ENCODE data around the gene NRG2. TPM values are rescaled to one million over a fixed set of nuclear protein-coding genes. Genes with fewer than 3 reads are reported as not detected.
A peak's percentile ranks its signal among the peaks of the same experiment; 100 is the strongest.

NRG2 gene
- total and polyA plus RNA-seq, 9 donors = 2.6 to 32.6 (median 19.3) TPM

- Histone ChIP-seq H3K4me1 (ENCODE audit: insufficient read depth) (peaks cover 5% of the 10 kb centered on the region), H3K9me3 (no peaks in the 10 kb centered on the region), H3K27me3 (no peaks in the 10 kb centered on the region), H3K4me3 (peak overlapping the region; percentile 56), H3K27ac (peak overlapping the region; percentile 83 to 87), H3K36me3 (no peaks in the 10 kb centered on the region)
- TF ChIP-seq POLR2A (IDR thresholded peaks at IDR 0.05) (peak; percentile 4), CTCF (IDR thresholded peaks at IDR 0.05) (no peak)
- peak; percentile 55 to 72 (median 70) for DNase-seq
- intact Hi-C loops (cut with DNase I) = loop anchor here in 2 of 4 donors (5.0 to 10.0 kb wide), 3 partner anchors 51 to 296 kb away; partner anchors contain the start of gene PSD2 (in 2 of the 2)
- WGBS, 3 donors = 12 to 26% (median 13%) methylated on average over 22 to 43 of the region's 43 CpGs
Observed at GRCh38 chr5:139848508-139849100, 194.5 kb downstream of the NRG2 start.

GRCh38 chr5:139847790-139848507 lies 195.2 kb downstream of the NRG2 start:
- H3K9me3 ChIP-seq = no peaks in the 10 kb centered on the region
- no peaks in the 10 kb centered on the region for H3K36me3 ChIP-seq
- TF ChIP-seq EP300 (IDR thresholded peaks at IDR 0.05) (no peak), POLR2A (IDR thresholded peaks at IDR 0.05) (peak; percentile 6), CTCF (IDR thresholded peaks at IDR 0.05) (peak in 2 of 3 donors; percentile 27 to 37)
- peaks cover 5% of the 10 kb centered on the region for H3K4me1 ChIP-seq (ENCODE audit: insufficient read depth)
- H3K27me3 ChIP-seq = no peaks in the 10 kb centered on the region
- peak overlapping the region; percentile 83 to 87 for H3K27ac ChIP-seq
- intact Hi-C loops (cut with DNase I) = loop anchor here in 2 of 4 donors (5.0 to 10.0 kb wide), 3 partner anchors 51 to 297 kb away; partner anchors contain the start of gene PSD2 (in 2 of the 2)
- 1 to 10% (median 3%) methylated on average over 42 to 107 of the region's 107 CpGs for WGBS, 3 donors
- peak overlapping the region; percentile 56 for H3K4me3 ChIP-seq
- peak; percentile 71 to 87 (median 78) for DNase-seq

- Histone ChIP-seq H3K4me3 (no peak overlapping the region), H3K4me1 (ENCODE audit: insufficient read depth) (peaks cover 5% of the 10 kb centered on the region), H3K27me3 (no peaks in the 10 kb centered on the region), H3K27ac (no peak overlapping the region), H3K36me3 (no peaks in the 10 kb centered on the region), H3K9me3 (no peaks in the 10 kb centered on the region)
- DNase-seq = peak in 4 of 5 donors; percentile 18 to 35 (median 24)
- TF ChIP-seq POLR2A (IDR thresholded peaks at IDR 0.05) (no peak), EP300 (IDR thresholded peaks at IDR 0.05) (no peak), CTCF (IDR thresholded peaks at IDR 0.05) (no peak)
- 55 to 61% (median 58%) methylated on average over 10 of the region's 10 CpGs for WGBS, 3 donors
- intact Hi-C loops (cut with DNase I) = loop anchor here in 2 of 4 donors (5.0 to 10.0 kb wide), 3 partner anchors 50 to 298 kb away; partner anchors contain the start of gene PSD2 (in 2 of the 2)
Observed at GRCh38 chr5:139847091-139847490, 196.0 kb downstream of the NRG2 start.

- intact Hi-C loops (cut with DNase I) = loop anchor here in 2 of 4 donors (5.0 to 10.0 kb wide), 3 partner anchors 49 to 299 kb away; partner anchors contain the start of gene PSD2 (in 2 of the 2)
- Histone ChIP-seq H3K4me3 (no peak overlapping the region), H3K9me3 (no peaks in the 10 kb centered on the region), H3K27ac (no peak overlapping the region), H3K4me1 (ENCODE audit: insufficient read depth) (peaks cover 5% of the 10 kb centered on the region), H3K36me3 (no peaks in the 10 kb centered on the region), H3K27me3 (no peaks in the 10 kb centered on the region)
- 72 to 77% (median 75%) methylated on average over 18 of the region's 18 CpGs for WGBS, 3 donors
- DNase-seq = peak in 4 of 5 donors; percentile 13 to 45 (median 23)
- TF ChIP-seq CTCF (IDR thresholded peaks at IDR 0.05) (no peak), POLR2A (IDR thresholded peaks at IDR 0.05) (no peak), EP300 (IDR thresholded peaks at IDR 0.05) (no peak)
Observed at GRCh38 chr5:139845846-139846681, 197.0 kb downstream of the NRG2 start.

Measured in ovary (tissue), 9 donors.